DND-41 (cell line): Measurements from ENCODE around the gene CCDC13.
"Not testable (repeated sequence)": the region's sequence is repeated elsewhere in the genome, so short reads cannot be mapped to it uniquely, and the experiment has no call there.

Source experiments
- EZH2 ChIP-seq: IDR thresholded peaks from 3 replicates; pipeline ENCODE4 v1.6.1; 2012; ENCODE audit warnings: borderline replicate concordance, low read depth, mild to moderate bottlenecking, moderate library complexity, low read length, inconsistent platforms; ENCODE audit not compliant: severe bottlenecking
- TF ChIP-seq, protein P1 (sequence below): IDR thresholded peaks from 2 replicates; pipeline ENCODE4 v1.5.1; 2012; ENCODE audit warnings: borderline replicate concordance, low read length, moderate library complexity, mild to moderate bottlenecking; ENCODE audit not compliant: poor library complexity, severe bottlenecking; ENCODE audit errors: extremely low read depth

GRCh38 chr3:42811118-42811883, 38.2 kb upstream of the CCDC13 start:
- TF ChIP-seq, protein P1, sequence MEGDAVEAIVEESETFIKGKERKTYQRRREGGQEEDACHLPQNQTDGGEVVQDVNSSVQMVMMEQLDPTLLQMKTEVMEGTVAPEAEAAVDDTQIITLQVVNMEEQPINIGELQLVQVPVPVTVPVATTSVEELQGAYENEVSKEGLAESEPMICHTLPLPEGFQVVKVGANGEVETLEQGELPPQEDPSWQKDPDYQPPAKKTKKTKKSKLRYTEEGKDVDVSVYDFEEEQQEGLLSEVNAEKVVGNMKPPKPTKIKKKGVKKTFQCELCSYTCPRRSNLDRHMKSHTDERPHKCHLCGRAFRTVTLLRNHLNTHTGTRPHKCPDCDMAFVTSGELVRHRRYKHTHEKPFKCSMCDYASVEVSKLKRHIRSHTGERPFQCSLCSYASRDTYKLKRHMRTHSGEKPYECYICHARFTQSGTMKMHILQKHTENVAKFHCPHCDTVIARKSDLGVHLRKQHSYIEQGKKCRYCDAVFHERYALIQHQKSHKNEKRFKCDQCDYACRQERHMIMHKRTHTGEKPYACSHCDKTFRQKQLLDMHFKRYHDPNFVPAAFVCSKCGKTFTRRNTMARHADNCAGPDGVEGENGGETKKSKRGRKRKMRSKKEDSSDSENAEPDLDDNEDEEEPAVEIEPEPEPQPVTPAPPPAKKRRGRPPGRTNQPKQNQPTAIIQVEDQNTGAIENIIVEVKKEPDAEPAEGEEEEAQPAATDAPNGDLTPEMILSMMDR: not testable (repeated sequence)
- TF ChIP-seq EZH2: not testable (repeated sequence)
